Stimulated activated CD8-positive, alpha-beta memory T cell treated with anti-CD3 and anti-CD28 coated beads, Interleukin-12 subunit alpha, Interleukin-12 subunit beta, amount 100 ng/mL, for 24 hours (primary cell): ENCODE measurements around the gene USP40.

Source experiments
- DNase-seq: peaks from one replicate; pipeline ENCODE4 v3.0.0-alpha.2; 2020; ENCODE audit errors: extremely low read depth

USP40 gene

GRCh38 chr2:233497692-233498091 is 68.9 kb downstream of the USP40 start:
- DNase-seq: no peak

DNA sequence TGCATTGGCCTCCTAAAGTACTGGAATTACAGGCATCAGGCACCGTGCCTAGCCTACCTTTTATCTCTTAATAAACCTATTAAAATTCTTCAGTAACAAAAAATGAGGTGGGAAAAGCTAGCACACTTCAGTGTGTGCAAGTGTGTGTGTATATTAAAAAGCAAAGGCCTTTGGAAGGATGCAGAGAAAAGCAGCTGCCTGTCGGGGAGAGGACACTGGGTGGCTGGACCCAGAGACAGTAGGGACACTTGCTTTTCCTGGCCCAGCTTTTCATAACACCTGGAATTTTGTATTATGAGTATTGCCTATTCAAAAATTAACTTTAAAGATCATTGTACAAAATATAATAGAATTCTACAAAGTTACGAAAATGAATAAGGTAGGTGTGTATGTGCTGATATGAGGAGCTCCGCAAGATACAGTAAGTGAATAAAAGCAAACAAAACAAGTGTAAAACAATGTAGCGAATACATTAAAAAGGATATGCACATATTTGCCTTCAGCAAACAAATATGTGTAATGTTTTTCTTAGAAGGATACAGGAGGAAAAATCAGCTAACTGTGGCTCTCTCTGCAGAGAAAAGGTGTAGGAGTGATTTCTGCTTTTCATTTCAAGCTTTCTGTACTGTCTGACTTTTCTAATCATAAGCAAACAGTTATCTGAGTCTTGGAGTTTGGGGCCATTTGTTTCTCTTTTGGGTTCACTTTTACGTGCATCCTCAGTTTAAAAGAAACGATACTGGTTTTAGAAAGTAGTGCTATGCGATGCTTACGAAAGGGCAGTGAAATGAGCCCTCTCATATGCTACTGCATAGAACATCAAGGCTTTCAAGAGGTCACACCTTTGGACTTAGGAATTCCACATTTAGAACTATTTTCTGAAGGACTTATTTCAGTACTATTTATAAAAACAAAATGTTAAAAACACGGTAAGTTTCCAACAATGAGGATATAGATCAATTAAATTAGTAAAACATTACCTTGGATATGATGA is 70.8 kb downstream of the USP40 start:
- no peak for DNase-seq

- DNase-seq: no peak
These were observed 73.8 kb downstream of the USP40 start for GRCh38 chr2:233492751-233493150.

DNA sequence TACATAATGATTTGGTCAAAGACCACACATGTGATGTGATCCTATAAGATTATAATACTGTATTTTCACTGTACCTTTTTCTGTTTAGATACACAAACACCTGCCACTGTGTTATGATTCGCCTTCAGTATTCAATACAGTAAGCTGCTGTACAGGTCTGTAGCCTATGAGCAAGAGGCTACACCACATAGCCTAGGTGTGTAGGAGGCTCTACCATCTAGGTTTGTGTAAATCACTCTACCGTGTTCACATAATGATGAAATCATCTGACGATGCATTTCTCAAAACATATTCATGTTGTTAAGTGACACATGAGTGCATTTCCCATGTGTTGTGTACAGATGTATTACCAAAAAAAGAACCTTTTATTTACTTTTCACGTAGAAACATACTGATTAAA is 74.5 kb downstream of the USP40 start:
- DNase-seq: no peak

GRCh38 chr2:233491326-233491725 is 75.3 kb downstream of the USP40 start:
- no peak for DNase-seq

DNA sequence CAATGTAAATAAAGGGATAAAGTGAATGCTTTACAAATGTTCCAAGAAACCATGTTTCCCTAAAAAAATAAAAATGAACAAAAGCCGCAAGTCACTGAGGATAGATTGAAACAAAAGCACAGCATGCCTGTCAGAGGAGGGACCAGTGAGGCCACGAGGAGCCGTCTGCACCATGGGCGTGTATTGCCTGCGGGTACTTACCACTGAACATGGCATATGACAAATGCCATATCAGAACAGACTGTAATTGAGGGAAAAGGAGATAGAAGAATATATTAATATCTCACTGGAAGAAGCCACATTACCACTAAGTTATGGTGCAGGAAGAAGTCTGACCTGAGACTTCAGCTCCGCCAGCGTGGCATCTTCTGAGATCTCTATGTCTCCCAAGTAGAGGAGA is 75.8 kb downstream of the USP40 start:
- DNase-seq: no peak

- no peak for DNase-seq
These were observed 76.9 kb downstream of the USP40 start for GRCh38 chr2:233489666-233490065.

DNA sequence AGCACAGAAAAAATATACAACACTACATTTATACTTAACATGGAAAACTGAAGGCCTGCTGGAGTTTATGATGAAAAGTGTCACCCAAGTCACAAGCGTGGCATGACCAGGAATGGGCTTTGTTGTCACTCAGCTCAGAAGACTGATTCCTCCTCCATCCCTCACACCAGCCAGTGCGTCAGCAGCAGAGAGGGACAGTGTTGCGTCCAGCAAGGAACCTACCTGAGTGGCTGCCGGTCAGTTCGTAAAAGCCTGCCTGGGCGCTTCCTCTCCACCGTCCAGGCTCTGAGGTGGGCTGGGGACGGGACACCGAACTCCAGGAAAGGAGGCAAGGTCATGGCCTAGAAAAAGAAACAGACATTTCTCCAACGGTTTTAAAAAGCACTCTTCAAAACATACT is 77.4 kb downstream of the USP40 start:
- no peak for DNase-seq

GRCh38 chr2:233487748-233488345 is 78.7 kb downstream of the USP40 start:
- no peak for DNase-seq

- DNase-seq: no peak
These were observed 79.6 kb downstream of the USP40 start for GRCh38 chr2:233486778-233487552.

DNA sequence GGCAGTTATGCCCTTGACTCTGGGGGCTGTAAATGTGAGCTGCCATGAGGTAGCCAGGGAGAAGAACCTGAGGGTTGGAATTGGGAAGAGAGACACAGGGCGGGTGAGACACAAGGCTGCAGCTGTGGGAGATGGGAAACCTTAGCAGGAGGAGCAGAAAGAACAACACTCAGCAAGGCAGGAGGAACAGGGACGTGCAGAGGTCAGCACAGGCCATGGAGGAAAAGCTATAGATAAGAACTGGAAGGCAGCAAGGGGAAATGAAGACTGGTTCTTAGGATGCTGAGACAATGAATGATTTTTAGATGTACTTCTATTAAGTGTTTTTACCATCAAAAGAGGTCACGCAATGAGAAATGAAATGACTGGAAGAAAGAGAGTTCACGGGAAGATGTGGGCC is 80.2 kb downstream of the USP40 start:
- no peak for DNase-seq

DNA sequence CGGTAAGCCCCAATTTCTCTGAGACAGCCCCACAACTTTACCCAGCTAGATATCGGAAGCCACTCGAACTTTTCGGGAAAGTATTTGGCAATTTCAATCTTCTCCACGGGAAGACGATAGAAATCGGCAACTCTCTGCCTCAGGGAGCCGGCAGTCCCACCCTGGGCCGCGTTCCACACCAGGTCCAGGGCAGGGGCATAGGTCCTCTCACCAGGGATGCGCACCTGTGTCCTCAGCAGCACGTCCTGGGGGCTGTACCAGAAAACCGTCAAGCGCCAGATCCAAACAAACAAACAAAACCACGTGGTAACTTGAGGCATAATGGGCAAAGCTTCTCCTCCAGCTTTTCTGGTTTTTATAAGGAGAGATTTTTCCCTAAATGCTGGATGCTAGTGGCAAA is 80.9 kb downstream of the USP40 start:
- DNase-seq: no peak

GRCh38 chr2:233482616-233483015 is 84.0 kb downstream of the USP40 start:
- no peak for DNase-seq

DNA sequence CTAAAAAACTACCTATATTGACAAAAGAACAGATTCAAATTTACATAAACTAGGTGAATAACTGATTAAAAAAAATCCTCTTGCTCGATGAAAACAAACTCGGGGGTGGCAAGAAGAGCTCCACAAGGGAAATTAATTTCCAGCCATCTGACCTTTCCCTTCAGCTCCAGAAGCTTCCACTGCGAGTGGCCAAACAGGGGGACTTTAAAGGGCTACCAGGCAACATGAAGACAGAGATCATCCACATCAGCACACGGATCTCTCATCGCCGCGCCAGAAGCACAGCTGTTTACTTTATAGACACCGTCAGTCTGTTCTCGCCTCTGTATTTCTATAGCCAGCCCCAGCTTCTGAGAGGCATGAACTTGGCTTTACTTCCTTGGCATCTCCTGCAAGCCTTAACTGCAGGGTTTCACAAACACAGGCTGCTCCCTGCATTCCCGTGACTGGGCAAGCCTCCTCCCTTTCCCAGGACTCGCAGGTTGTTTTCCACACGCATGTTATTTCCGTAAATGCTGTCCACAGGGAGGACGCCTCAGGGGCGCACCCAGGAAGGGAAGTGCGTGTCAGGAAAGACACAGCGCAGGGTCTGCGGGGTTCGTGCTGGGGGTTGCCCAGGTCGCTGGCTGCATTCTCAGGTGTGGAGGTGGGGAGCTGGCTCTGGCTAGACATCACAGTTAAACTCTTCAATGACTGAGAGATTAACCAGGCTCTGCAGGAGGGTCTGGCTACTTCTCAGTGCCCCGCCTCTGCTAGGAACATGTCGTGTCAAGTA is 85.0 kb downstream of the USP40 start:
- DNase-seq: no peak

- no peak for DNase-seq
These were observed 85.9 kb downstream of the USP40 start for GRCh38 chr2:233480490-233481202.

DNA sequence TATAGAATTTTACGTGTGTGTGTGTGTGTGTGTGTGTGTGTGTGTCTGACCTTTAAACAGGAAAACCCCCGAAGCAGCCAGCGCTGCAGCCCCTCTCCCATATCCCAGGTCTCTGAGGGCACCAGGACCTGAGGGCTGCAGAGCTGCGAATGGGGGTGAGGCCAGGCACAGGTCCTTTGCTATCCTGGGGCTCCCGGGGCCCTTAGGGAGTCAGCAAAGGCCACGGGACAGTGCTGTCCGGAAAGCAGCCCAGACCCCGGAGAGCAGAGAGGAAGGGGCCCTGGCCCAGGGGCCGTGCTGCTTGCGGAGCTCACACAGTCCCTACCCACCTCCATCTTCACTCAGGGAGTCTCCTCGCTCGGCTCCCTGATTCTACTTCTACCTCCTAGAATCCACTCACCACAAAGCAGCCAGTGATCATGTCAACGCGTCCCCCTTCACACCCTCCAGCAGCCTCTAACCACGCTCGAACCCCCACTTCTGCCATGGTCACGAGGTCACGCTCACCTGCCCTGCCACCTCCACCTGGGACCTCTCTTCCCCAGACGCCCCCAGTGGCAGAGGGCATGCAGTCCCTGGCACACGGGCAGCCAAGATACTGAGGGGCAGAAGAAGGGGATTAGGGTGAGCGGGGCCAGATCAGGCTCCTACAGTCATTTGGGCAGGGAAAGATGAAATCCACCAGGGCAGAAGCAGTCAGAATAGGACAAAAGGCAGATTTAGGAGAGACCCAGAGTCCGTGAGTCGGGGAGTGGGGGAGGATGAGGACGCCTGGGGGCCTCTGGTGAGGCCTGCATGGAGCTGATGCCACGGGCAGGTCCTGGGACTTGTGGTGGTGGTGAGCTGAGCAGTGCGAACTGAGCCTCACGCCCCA is 86.7 kb downstream of the USP40 start:
- DNase-seq: no peak

- DNase-seq: no peak
These were observed 88.8 kb downstream of the USP40 start for GRCh38 chr2:233477548-233478433.

GRCh38 chr2:233476651-233477547 is 89.7 kb downstream of the USP40 start:
- no peak for DNase-seq
